Transverse colon (tissue), 4 donors: Measurements from ENCODE around the gene KXD1. TPM values are rescaled to one million over a fixed set of nuclear protein-coding genes. Genes with fewer than 3 reads are reported as not detected.

Experiments used
- DNase-seq: peaks from one replicate; pipeline ENCODE4 v3.0.0-alpha.2; 2019
- H3K27ac ChIP-seq, 4 donors: fragments of 200-600 bp; sonication (generic); 2 replicates each; pipeline ENCODE4 v1.5.1; 2016 to 2018; ENCODE audit warnings: inconsistent platforms in 4 of 4
- H3K27me3 ChIP-seq: fragments of 200-600 bp; sonication (generic); 2 replicates; pipeline ENCODE4 v1.5.1; 2017; ENCODE audit warnings: inconsistent platforms
- H3K36me3 ChIP-seq, 4 donors: fragments of 200-600 bp; sonication (generic); 2 replicates each; pipeline ENCODE4 v1.5.1; 2017 to 2019; ENCODE audit warnings: inconsistent platforms in 4 of 4
- H3K4me1 ChIP-seq, 4 donors: fragments of 200-600 bp; sonication (generic); 2 replicates each; pipeline ENCODE4 v1.5.1; 2017 to 2020; ENCODE audit warnings: inconsistent platforms in 4 of 4
- H3K4me3 ChIP-seq, 4 donors: fragments of 200-600 bp; sonication (generic); 1 replicate in 1 of 4; 2 replicates in 3 of 4; pipeline versions ENCODE4 v1.5.1 to v1.6.1; 2017 to 2019; ENCODE audit warnings: inconsistent platforms in 4 of 4
- H3K9me3 ChIP-seq, 2 donors: fragments of 200-600 bp; sonication (generic); 2 replicates each; pipeline ENCODE4 v1.5.1; 2017 to 2019; ENCODE audit warnings: inconsistent platforms in 2 of 2
- CTCF ChIP-seq, 5 experiments: fragments of 200-600 bp in 3 of 5; fragments of 450-650 bp in 2 of 5; sonication (generic) in 3 of 5; IDR thresholded peaks; 1 replicate in 2 of 5; 2 replicates in 3 of 5; pipeline ENCODE4 v1.5.1; 2016 to 2017; ENCODE audit warnings: antibody characterized with exemption in 5 of 5, inconsistent platforms in 3 of 5, mild to moderate bottlenecking in 2 of 5, moderate library complexity in 1 of 5
- EP300 ChIP-seq: sonication (generic); formaldehyde crosslinking; IDR thresholded peaks from one replicate; pipeline ENCODE4 v1.6.1; 2017; ENCODE audit warnings: antibody characterized with exemption, low read depth
- POLR2A ChIP-seq: fragments of 450-650 bp; IDR thresholded peaks from one replicate; pipeline ENCODE4 v1.6.1; 2016; ENCODE audit warnings: antibody characterized with exemption, mild to moderate bottlenecking, moderate library complexity
- POLR2AphosphoS5 ChIP-seq, 3 donors: sonication (generic); formaldehyde crosslinking; IDR thresholded peaks; one replicate each; pipeline ENCODE4 v1.6.1; 2016; ENCODE audit warnings: antibody characterized with exemption in 3 of 3
- WGBS, 2 donors: methylation state at CpG; one replicate each; pipeline ENCODE4 v1.1.5; 2018; ENCODE audit warnings: low coverage in 1 of 2; 5-methylcytosine and 5-hydroxymethylcytosine counted together
- in situ Hi-C, 4 donors: fragments of 200-750 bp; cut with MboI; loops; one replicate each; pipeline versions ENCODE4 v1.15.0 to v1.15.1; 2017; ENCODE audit warnings: low sequenced_read_pairs in 3 of 4, low pct_ligation_motif_present in 1 of 4, low pct_unique_long_range_greater_than_20kb in 1 of 4
- intact Hi-C: fragments of 100-400 bp; cut with DNase I; formaldehyde crosslinking; loops from one replicate; pipeline ENCODE4 v1.15.1; 2023; ENCODE audit warnings: low total_unique reads
- total RNA-seq, 4 donors: library from RNA; depleted of rRNA; stranded (reverse); fragments of >200 nt; gene quantifications; one replicate each; pipeline ENCODE4 v1.1.0, GENCODE V29; 2016

Gene KXD1
- total RNA-seq, 4 donors from 2014 or later = 62.1 to 195 (median 98.0) TPM

GRCh38 chr19:18574691-18575291 is 17.1 kb downstream of the KXD1 start:
- DNase-seq = no peak
- H3K36me3 ChIP-seq = peaks cover 0 to 28% (median 4%) of the 10 kb centered on the region in 4 donors
- no peak overlapping the region for H3K4me3 ChIP-seq
- in situ Hi-C loops = loop anchor here in 3 of 4 donors (25.0 kb wide), 2 partner anchors 112 to 263 kb away; partner anchors contain the start of gene UPF1 (in 2 of the 3)
- no peaks in the 10 kb centered on the region for H3K27me3 ChIP-seq
- 95% methylated on average over 18 of the region's 18 CpGs; no CpG with 5 or more reads in 1 of the 2 donors for WGBS, 2 donors
- no peak overlapping the region for H3K27ac ChIP-seq
- peaks cover 9 to 25% (median 18%) of the 10 kb centered on the region in 4 donors for H3K4me1 ChIP-seq
- no peaks in the 10 kb centered on the region for H3K9me3 ChIP-seq
- intact Hi-C loops = no loop called here
- TF ChIP-seq CTCF (IDR thresholded peaks at IDR 0.05) = no peak
- no peak for TF ChIP-seq POLR2AphosphoS5 (IDR thresholded peaks at IDR 0.05)
- no peak for TF ChIP-seq EP300

GRCh38 chr19:18576383-18576782 is 18.7 kb downstream of the KXD1 start:
- TF ChIP-seq CTCF (IDR thresholded peaks at IDR 0.05) (no peak), POLR2AphosphoS5 (IDR thresholded peaks at IDR 0.05) (no peak), POLR2A (no peak), EP300 (no peak)
- H3K36me3 ChIP-seq = peaks cover 0 to 28% (median 4%) of the 10 kb centered on the region in 4 donors
- in situ Hi-C loops = loop anchor here in 3 of 4 donors (25.0 kb wide), 2 partner anchors 114 to 261 kb away; partner anchors contain the start of gene UPF1 (in 2 of the 3)

GRCh38 chr19:18577365-18577914 is 19.8 kb downstream of the KXD1 start:
- peaks cover 0 to 28% (median 4%) of the 10 kb centered on the region in 4 donors for H3K36me3 ChIP-seq
- no peaks in the 10 kb centered on the region for H3K27me3 ChIP-seq
- peaks cover 8 to 15% (median 11%) of the 10 kb centered on the region in 4 donors for H3K4me1 ChIP-seq
- H3K27ac ChIP-seq = no peak overlapping the region
- in situ Hi-C loops (loop anchor here in 3 of 4 donors (25.0 kb wide), 2 partner anchors 115 to 260 kb away; partner anchors contain the start of gene UPF1 (in 2 of the 3)), intact Hi-C loops (no loop called here)
- TF ChIP-seq POLR2AphosphoS5 (IDR thresholded peaks at IDR 0.05) (no peak), EP300 (no peak), POLR2A (no peak), CTCF (IDR thresholded peaks at IDR 0.05) (no peak)
- 89 to 92% methylated on average over 12 to 21 of the region's 21 CpGs for WGBS, 2 donors
- no peaks in the 10 kb centered on the region for H3K9me3 ChIP-seq
- H3K4me3 ChIP-seq = no peak overlapping the region
- no peak for DNase-seq

More at GRCh38 chr19:18576383-18576782, 18.7 kb downstream of the KXD1 start:
- no peak for DNase-seq
- intact Hi-C loops = no loop called here
- Histone ChIP-seq H3K9me3 (no peaks in the 10 kb centered on the region), H3K4me1 (peaks cover 9 to 18% (median 15%) of the 10 kb centered on the region in 4 donors), H3K27ac (no peak overlapping the region), H3K27me3 (no peaks in the 10 kb centered on the region), H3K4me3 (no peak overlapping the region)
- 93 to 100% methylated on average over 5 to 7 of the region's 8 CpGs for whole genome bisulfite sequencing, 2 donors

GRCh38 chr19:18580311-18580710 is 22.6 kb downstream of the KXD1 start:
- TF ChIP-seq CTCF (IDR thresholded peaks at IDR 0.05) (no peak), EP300 (no peak), POLR2A (no peak), POLR2AphosphoS5 (IDR thresholded peaks at IDR 0.05) (no peak)
- Histone ChIP-seq H3K4me3 (no peak overlapping the region), H3K4me1 (no peaks in the 10 kb centered on the region), H3K9me3 (no peaks in the 10 kb centered on the region), H3K27me3 (no peaks in the 10 kb centered on the region), H3K36me3 (peaks cover 0 to 13% (median 2%) of the 10 kb centered on the region in 4 donors), H3K27ac (no peak overlapping the region)
- in situ Hi-C loops (loop anchor here in 3 of 4 donors (25.0 kb wide), 2 partner anchors 118 to 257 kb away; partner anchors contain the start of gene UPF1 (in 2 of the 3)), intact Hi-C loops (no loop called here)
- WGBS, 2 donors = 69 to 88% methylated on average over 1 to 7 of the region's 7 CpGs
- DNase-seq = no peak
